Prostate gland (tissue), 2 donors: ENCODE data around the gene KLK15. TPM values are rescaled to one million over a fixed set of nuclear protein-coding genes. Genes with fewer than 3 reads are reported as not detected.
"Not testable (repeated sequence)": the region's sequence is repeated elsewhere in the genome, so short reads cannot be mapped to it uniquely, and the experiment has no call there.

Source experiments
- DNase-seq: peaks from one replicate; pipeline ENCODE4 v3.0.0-alpha.2; 2019; ENCODE audit warnings: low spot score
- H3K27ac ChIP-seq, 2 donors: fragments of 200-600 bp; sonication (generic); 2 replicates each; pipeline ENCODE4 v1.5.1; 2017 to 2019
- H3K27me3 ChIP-seq: fragments of 200-600 bp; sonication (generic); replicated peaks from 2 replicates; pipeline ENCODE4 v1.5.1; 2019; ENCODE audit not compliant: insufficient read depth
- H3K36me3 ChIP-seq, 2 donors: fragments of 200-600 bp; sonication (generic); 1 replicate in 1 of 2; 2 replicates in 1 of 2; pipeline versions ENCODE4 v1.5.1 to v1.8.1; 2017 to 2019
- H3K4me1 ChIP-seq: fragments of 200-600 bp; sonication (generic); replicated peaks from 2 replicates; pipeline ENCODE4 v1.5.1; 2019
- H3K4me3 ChIP-seq, 2 donors: fragments of 200-600 bp; sonication (generic); 2 replicates each; pipeline ENCODE4 v1.5.1; 2017 to 2019
- H3K9me3 ChIP-seq: fragments of 200-600 bp; sonication (generic); 2 replicates; pipeline ENCODE4 v1.5.1; 2017
- CTCF ChIP-seq, 4 experiments: fragments of 200-600 bp in 2 of 4; fragments of 450-650 bp in 2 of 4; sonication (generic) in 2 of 4; IDR thresholded peaks; 1 replicate in 3 of 4; 2 replicates in 1 of 4; pipeline ENCODE4 v1.5.1; 2016 to 2019; ENCODE audit warnings: antibody characterized with exemption in 4 of 4, mild to moderate bottlenecking in 2 of 4, moderate library complexity in 2 of 4
- POLR2A ChIP-seq: fragments of 450-650 bp; IDR thresholded peaks from one replicate; pipeline ENCODE4 v1.6.1; 2016; ENCODE audit warnings: antibody characterized with exemption, mild to moderate bottlenecking
- POLR2AphosphoS5 ChIP-seq: sonication (generic); formaldehyde crosslinking; IDR thresholded peaks from one replicate; pipeline ENCODE4 v1.6.1; 2017; ENCODE audit warnings: antibody characterized with exemption
- WGBS: methylation state at CpG from one replicate; pipeline ENCODE4 v1.1.5; 2018; 5-methylcytosine and 5-hydroxymethylcytosine counted together
- intact Hi-C: fragments of 100-400 bp; cut with DNase I; formaldehyde crosslinking; loops from one replicate; pipeline ENCODE4 v1.14.2; 2022
- total RNA-seq, 2 donors: library from RNA; depleted of rRNA; stranded (reverse); fragments of >200 nt; gene quantifications; one replicate each; pipeline ENCODE4 v1.1.0, GENCODE V29; 2016

Gene KLK15
- total RNA-seq, 2 donors from 2014 or later = 4.0 to 8.5 TPM

- no peaks in the 10 kb centered on the region for H3K27me3 ChIP-seq
These were observed 42.4 kb downstream of the KLK15 start for GRCh38 chr19:50790922-50791467.

DNA sequence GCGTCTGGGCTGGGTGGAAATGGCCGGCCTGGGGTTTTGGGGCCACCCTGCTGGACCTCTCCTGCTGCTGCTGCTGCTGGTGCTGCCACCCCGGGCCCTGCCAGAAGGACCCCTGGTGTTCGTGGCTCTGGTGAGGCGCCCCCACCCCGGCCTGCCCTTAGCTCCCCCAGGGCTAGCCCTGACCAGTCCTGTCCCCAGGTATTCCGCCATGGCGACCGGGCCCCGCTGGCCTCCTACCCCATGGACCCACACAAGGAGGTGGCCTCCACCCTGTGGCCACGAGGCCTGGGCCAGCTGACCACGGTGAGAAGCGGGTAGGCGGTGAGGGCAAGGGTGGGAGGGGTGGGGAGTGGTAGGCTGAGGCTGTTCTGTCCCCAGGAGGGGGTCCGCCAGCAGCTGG is 43.0 kb downstream of the KLK15 start, which contains the start of gene ACP4:
TSS of gene ACP4 (plus strand) at position 20 of the 400 bp plus-strand sequence. CDS start at position 20, 0 bp downstream.
- WGBS = 85% methylated on average over 11 of the region's 15 CpGs
- H3K4me3 ChIP-seq = no peak within 1 kb of the TSS
- H3K9me3 ChIP-seq = no peaks in the 10 kb centered on the region
- H3K4me1 ChIP-seq = no peaks in the 10 kb centered on the region
- no peak for TF ChIP-seq CTCF (IDR thresholded peaks at IDR 0.05)
- TF ChIP-seq POLR2A = no peak
- TF ChIP-seq POLR2AphosphoS5 = no peak
- no peaks in the 10 kb centered on the region for H3K36me3 ChIP-seq
- DNase-seq = no peak
- H3K27me3 ChIP-seq = no peaks in the 10 kb centered on the region
- intact Hi-C loops = no loop called here
- no peak within 1 kb of the TSS for H3K27ac ChIP-seq

More at GRCh38 chr19:50790922-50791467, 42.4 kb downstream of the KLK15 start:
- Histone ChIP-seq H3K4me3 (no peak overlapping the region), H3K36me3 (no peaks in the 10 kb centered on the region), H3K4me1 (no peaks in the 10 kb centered on the region), H3K27ac (no peak overlapping the region), H3K9me3 (no peaks in the 10 kb centered on the region)
- TF ChIP-seq POLR2A = no peak
- TF ChIP-seq POLR2AphosphoS5 = no peak
- no peak for TF ChIP-seq CTCF (IDR thresholded peaks at IDR 0.05)
- no peak for DNase-seq
- intact Hi-C loops = no loop called here
- 93% methylated on average over 6 of the region's 6 CpGs for WGBS

- 89% methylated on average over 12 of the region's 12 CpGs for WGBS
These were observed 48.0 kb downstream of the KLK15 start for GRCh38 chr19:50785329-50785728.

GRCh38 chr19:50784710-50785109 is 48.7 kb downstream of the KLK15 start:
- intact Hi-C loops = loop anchor here (5.0 kb wide), 1 partner anchor 247 kb away; no protein-coding TSS in a partner anchor
- 94% methylated on average over 3 of the region's 3 CpGs for whole genome bisulfite sequencing
- H3K27me3 ChIP-seq = peaks cover 5% of the 10 kb centered on the region

More at GRCh38 chr19:50785329-50785728, 48.0 kb downstream of the KLK15 start:
- Histone ChIP-seq H3K27ac (no peak overlapping the region), H3K27me3 (peaks cover 4% of the 10 kb centered on the region), H3K9me3 (no peaks in the 10 kb centered on the region), H3K4me1 (no peaks in the 10 kb centered on the region), H3K36me3 (no peaks in the 10 kb centered on the region), H3K4me3 (no peak overlapping the region)
- no peak for DNase-seq
- TF ChIP-seq POLR2A (no peak), CTCF (IDR thresholded peaks at IDR 0.05) (no peak), POLR2AphosphoS5 (no peak)
- intact Hi-C loops = no loop called here

GRCh38 chr19:50783848-50784152 is 49.6 kb downstream of the KLK15 start:
- H3K9me3 ChIP-seq, H3K4me1 ChIP-seq, H3K4me3 ChIP-seq, H3K27ac ChIP-seq, H3K36me3 ChIP-seq, DNase-seq: not testable (repeated sequence)
- intact Hi-C loops = loop anchor here (2.0 to 5.0 kb wide), 2 partner anchors 246 to 427 kb away; no protein-coding TSS in a partner anchor
- WGBS = 43% methylated on average over 8 of the region's 8 CpGs
- H3K27me3 ChIP-seq = peaks cover 12% of the 10 kb centered on the region

More at GRCh38 chr19:50784710-50785109, 48.7 kb downstream of the KLK15 start:
- Histone ChIP-seq H3K4me1 (no peaks in the 10 kb centered on the region), H3K27ac (no peak overlapping the region), H3K36me3 (no peaks in the 10 kb centered on the region), H3K4me3 (no peak overlapping the region), H3K9me3 (no peaks in the 10 kb centered on the region)
- TF ChIP-seq POLR2AphosphoS5 = no peak
- TF ChIP-seq POLR2A = no peak
- no peak for TF ChIP-seq CTCF (IDR thresholded peaks at IDR 0.05)
- DNase-seq = no peak
